Muscle layer of duodenum (tissue), 2 donors: Measurements from ENCODE around the gene INHBC.

Source experiments
- H3K27ac ChIP-seq: one replicate; pipeline ENCODE4 v1.7.0; 2013; ENCODE audit warnings: mild to moderate bottlenecking, low read length
- H3K27me3 ChIP-seq: one replicate; pipeline ENCODE4 v1.7.0; 2013; ENCODE audit warnings: low read depth, mild to moderate bottlenecking, control low read depth, low read length
- H3K36me3 ChIP-seq, 2 donors: one replicate each; pipeline ENCODE4 v1.7.0; 2013; ENCODE audit warnings: low read length in 2 of 2, control low read depth in 1 of 2, mild to moderate bottlenecking in 1 of 2; ENCODE audit not compliant: insufficient read depth in 2 of 2, control insufficient read depth in 1 of 2
- H3K4me1 ChIP-seq, 2 donors: one replicate each; pipeline ENCODE4 v1.7.0; 2013; ENCODE audit warnings: low read length in 2 of 2, mild to moderate bottlenecking in 2 of 2, control low read depth in 1 of 2, moderate library complexity in 1 of 2; ENCODE audit not compliant: insufficient read depth in 2 of 2, control insufficient read depth in 1 of 2
- H3K4me3 ChIP-seq, 2 donors: one replicate each; pipeline ENCODE4 v1.7.0; 2013; ENCODE audit warnings: low read length in 2 of 2, low read depth in 1 of 2, mild to moderate bottlenecking in 1 of 2
- H3K9me3 ChIP-seq, 2 donors: one replicate each; pipeline ENCODE4 v1.7.0; 2013; ENCODE audit warnings: low read length in 2 of 2, control low read depth in 1 of 2, mild to moderate bottlenecking in 1 of 2; ENCODE audit not compliant: control insufficient read depth in 1 of 2
- donor health status: healthy.

INHBC gene

DNA sequence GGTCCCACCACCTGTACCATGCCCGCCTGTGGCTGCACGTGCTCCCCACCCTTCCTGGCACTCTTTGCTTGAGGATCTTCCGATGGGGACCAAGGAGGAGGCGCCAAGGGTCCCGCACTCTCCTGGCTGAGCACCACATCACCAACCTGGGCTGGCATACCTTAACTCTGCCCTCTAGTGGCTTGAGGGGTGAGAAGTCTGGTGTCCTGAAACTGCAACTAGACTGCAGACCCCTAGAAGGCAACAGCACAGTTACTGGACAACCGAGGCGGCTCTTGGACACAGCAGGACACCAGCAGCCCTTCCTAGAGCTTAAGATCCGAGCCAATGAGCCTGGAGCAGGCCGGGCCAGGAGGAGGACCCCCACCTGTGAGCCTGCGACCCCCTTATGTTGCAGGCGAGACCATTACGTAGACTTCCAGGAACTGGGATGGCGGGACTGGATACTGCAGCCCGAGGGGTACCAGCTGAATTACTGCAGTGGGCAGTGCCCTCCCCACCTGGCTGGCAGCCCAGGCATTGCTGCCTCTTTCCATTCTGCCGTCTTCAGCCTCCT lies 21.6 kb downstream of the INHBC start:
- no peak overlapping the region for H3K4me3 ChIP-seq
- peaks cover 5% of the 10 kb centered on the region for H3K27me3 ChIP-seq
- H3K36me3 ChIP-seq = no peaks in the 10 kb centered on the region
- no peak overlapping the region for H3K27ac ChIP-seq
- H3K4me1 ChIP-seq = peaks cover 3 to 23% of the 10 kb centered on the region in 2 donors
- H3K9me3 ChIP-seq = no peaks in the 10 kb centered on the region

DNA sequence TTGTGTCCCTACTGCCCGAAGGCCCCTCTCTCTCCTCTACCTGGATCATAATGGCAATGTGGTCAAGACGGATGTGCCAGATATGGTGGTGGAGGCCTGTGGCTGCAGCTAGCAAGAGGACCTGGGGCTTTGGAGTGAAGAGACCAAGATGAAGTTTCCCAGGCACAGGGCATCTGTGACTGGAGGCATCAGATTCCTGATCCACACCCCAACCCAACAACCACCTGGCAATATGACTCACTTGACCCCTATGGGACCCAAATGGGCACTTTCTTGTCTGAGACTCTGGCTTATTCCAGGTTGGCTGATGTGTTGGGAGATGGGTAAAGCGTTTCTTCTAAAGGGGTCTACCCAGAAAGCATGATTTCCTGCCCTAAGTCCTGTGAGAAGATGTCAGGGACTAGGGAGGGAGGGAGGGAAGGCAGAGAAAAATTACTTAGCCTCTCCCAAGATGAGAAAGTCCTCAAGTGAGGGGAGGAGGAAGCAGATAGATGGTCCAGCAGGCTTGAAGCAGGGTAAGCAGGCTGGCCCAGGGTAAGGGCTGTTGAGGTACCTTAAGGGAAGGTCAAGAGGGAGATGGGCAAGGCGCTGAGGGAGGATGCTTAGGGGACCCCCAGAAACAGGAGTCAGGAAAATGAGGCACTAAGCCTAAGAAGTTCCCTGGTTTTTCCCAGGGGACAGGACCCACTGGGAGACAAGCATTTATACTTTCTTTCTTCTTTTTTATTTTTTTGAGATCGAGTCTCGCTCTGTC lies 22.3 kb downstream of the INHBC start:
- Histone ChIP-seq H3K4me1 (peaks cover 3 to 26% of the 10 kb centered on the region in 2 donors), H3K27me3 (peaks cover 8% of the 10 kb centered on the region), H3K36me3 (no peaks in the 10 kb centered on the region), H3K9me3 (no peaks in the 10 kb centered on the region), H3K4me3 (no peak overlapping the region), H3K27ac (no peak overlapping the region)

DNA sequence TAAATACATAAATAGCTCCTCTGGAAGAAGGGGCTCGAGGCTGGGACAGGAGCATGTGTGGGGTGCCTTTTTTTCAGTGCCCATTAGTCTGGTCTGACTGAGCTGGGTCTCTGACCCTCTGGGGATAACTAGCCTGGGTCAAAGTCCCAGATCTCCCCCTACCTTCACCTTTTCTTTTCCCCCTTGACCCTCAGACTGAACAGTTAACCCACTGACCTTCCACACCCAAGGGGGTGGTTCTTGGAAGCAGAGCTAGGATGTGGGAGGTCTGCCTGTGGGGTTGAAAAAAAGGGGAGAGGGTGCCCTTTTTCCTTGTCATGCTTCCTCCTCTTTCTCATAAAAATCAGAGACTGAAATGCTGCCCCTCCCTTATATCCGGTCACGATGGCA lies 24.1 kb downstream of the INHBC start:
- H3K27ac ChIP-seq = peak overlapping the region; percentile 74
- peaks cover 3 to 28% of the 10 kb centered on the region in 2 donors for H3K4me1 ChIP-seq
- peak overlapping the region; percentile 91 to 93 for H3K4me3 ChIP-seq
- no peaks in the 10 kb centered on the region for H3K9me3 ChIP-seq
- no peaks in the 10 kb centered on the region for H3K36me3 ChIP-seq
- peaks cover 8% of the 10 kb centered on the region for H3K27me3 ChIP-seq

DNA sequence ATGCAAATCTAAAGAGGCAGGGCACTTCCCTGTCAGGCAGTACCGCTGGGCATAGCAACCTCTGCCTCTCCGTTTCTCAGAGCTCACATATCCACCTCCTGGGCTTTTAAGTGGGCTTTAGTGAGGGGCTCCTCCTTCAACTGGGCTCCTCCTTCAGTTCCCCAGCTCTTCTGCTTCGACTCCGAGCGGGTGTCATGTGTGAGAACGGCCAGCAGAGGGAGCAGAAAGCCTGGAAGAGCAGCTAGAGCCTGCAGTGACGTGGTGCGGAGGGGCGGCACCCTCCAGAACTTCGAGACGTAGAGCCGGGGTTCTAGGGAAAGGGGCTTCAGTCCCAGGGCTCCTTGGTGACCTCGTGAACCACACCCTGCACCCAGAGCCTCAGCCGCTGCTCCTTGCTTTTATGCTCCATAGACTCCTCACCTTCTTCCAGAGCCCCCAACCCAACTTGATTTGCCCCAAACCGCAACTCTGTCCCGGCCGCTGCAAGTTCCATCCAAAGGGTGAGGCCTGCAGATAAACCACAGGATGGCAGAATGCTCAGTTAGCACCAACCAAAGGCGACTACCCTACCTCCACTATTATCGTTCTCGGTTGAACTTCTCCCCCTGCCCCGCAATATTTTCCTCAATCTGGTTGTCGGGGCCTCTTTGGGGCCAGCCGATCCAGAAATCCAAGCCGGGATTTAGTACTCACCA lies 24.6 kb downstream of the INHBC start:
- Histone ChIP-seq H3K27ac (peak overlapping the region; percentile 74), H3K9me3 (no peaks in the 10 kb centered on the region), H3K4me3 (peak overlapping the region; percentile 91 to 93), H3K27me3 (peaks cover 8% of the 10 kb centered on the region), H3K4me1 (peaks cover 3 to 28% of the 10 kb centered on the region in 2 donors), H3K36me3 (no peaks in the 10 kb centered on the region)

DNA sequence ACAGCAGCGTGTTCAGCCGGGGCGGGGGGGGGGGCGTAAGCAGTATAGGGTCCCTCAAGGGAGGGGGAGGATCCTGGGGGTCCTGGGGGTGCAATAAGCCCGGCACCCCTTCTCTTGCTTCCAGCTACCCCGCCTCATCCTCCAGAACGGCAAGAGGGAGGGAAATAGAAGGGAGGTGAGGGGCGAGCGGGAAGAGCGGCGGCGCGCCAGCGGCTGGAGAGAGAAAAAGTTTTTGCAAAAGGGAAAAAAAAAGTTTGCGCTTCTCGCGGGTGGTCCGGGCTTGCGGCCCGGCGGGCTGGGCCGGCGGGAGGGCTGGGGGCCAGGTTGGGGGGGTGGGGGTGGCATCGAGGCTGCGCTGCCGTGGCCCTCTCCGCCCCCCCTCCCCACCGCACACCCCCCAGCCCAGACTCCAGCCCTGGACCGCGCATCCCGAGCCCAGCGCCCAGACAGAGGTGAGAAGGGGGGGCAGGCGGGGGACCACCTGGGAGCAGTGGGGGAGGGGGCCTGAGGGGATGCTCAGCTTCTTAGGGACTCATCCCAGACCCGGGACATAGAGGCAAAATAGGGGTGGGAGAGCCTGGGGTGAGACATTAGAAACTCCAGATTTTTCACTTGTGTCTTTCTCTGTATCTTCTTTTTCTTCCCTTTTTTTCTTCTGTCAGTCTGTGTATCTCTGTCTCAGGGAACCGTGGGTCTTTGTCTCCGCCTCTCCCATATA lies 25.3 kb downstream of the INHBC start, which contains the start of gene GLI1:
GLI1 (plus strand) TSS at position 36 of the 718 bp plus-strand sequence. CDS start 3,907 bp downstream, outside the sequence.
- H3K27ac ChIP-seq = peak within 1 kb of the TSS; percentile 74

DNA sequence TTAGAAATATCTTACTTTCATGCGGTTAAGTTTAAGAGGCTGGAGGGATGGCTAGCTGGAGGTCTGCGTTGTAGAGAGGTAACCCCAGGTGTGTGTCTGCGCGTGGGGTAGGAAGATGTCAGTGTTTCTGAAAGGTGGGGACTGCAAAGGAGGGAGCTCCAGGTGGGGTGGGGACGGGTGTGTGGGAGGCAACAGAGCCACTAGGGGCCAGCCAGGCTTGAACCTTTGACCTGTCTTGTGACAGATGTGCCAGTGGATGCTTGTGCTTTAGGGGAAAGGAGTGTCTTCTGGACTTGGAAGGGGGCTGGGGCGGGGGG lies 25.8 kb downstream of the INHBC start:
- no peaks in the 10 kb centered on the region for H3K9me3 ChIP-seq
- peaks cover 3 to 28% of the 10 kb centered on the region in 2 donors for H3K4me1 ChIP-seq
- no peaks in the 10 kb centered on the region for H3K36me3 ChIP-seq
- peak overlapping the region; percentile 33 to 93 for H3K4me3 ChIP-seq
- H3K27me3 ChIP-seq = peaks cover 8% of the 10 kb centered on the region
- H3K27ac ChIP-seq = no peak overlapping the region

More for the DNA sequence above, 25.3 kb downstream of the INHBC start, which contains the start of gene GLI1:
- H3K9me3 ChIP-seq = no peaks in the 10 kb centered on the region
- H3K27me3 ChIP-seq = peaks cover 8% of the 10 kb centered on the region
- H3K36me3 ChIP-seq = no peaks in the 10 kb centered on the region
- H3K4me1 ChIP-seq = peaks cover 3 to 28% of the 10 kb centered on the region in 2 donors
- H3K4me3 ChIP-seq = peak within 1 kb of the TSS; percentile 91 to 93

DNA sequence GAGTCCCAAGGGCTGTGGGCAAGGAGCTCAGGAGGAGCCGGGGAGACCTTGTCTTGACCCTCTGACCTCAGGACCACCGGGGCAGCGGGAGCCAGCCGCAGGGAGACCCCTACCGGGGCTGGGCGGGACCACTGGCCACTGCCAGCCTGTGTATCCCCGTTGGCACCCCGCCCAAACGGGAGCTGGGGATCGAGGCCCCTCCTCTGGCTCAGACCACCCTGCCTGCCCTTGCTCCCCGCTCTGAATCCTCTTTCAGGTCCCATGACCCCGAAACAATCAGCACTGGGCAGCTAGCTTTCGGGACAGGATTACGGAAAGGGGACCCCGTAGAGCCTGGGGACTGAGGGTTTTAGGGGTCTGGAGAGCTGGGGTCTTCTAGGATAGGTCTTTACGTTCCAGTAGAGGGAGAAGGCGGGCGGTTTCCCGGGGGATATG lies 26.3 kb downstream of the INHBC start:
- Histone ChIP-seq H3K27ac (no peak overlapping the region), H3K27me3 (peaks cover 8% of the 10 kb centered on the region), H3K36me3 (no peaks in the 10 kb centered on the region), H3K4me3 (peak overlapping the region; percentile 84 to 93), H3K4me1 (peaks cover 3 to 28% of the 10 kb centered on the region in 2 donors), H3K9me3 (no peaks in the 10 kb centered on the region)

DNA sequence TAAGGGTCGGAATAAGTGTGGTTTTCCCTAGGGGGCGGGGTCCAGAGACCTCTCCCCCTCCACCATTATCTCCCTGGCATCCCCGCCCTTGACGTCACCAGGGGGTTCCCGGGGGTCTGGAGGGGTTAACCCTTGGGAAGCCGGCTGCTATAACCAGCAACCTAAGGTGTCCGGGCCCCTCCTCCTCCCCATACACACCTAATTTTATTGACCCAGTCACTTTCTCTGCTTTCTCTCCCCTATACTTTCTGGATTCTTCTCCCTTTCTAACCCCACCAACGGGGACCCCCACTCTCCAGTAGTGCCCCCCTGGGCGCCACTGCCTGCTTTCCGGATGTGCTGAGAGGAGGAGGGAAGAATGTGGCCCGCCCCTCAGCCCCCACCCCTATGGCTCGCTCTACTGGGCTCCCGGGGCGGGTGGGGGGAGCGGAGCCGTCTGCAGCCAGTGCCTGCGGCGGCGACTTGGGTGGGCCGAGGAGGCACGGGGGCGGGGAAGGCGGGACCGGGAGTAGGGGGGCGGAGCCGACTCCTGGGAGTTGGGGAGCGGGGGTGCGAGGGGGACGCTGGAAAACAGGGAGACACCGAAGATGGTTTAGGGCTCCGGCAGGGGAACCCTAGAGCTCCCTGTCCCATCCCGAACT lies 26.8 kb downstream of the INHBC start:
- H3K36me3 ChIP-seq = no peaks in the 10 kb centered on the region

DNA sequence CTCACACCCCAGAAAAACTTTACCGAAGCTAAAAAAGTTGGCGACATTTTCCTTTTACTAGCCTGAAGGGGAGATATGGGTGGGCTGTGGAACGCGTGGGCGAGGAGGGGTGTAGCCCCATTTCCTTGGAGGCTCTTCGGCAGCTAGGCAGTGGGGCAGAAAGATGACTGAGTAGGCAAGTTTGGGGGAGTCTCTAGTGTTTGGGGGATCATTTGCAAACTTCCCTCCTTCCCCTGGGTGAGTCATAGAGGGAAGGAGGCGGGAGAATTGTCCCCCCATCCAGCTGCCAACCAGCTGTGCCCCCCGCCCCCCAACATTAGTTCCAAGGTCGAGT lies 27.3 kb downstream of the INHBC start:
- Histone ChIP-seq H3K4me1 (peaks cover 3 to 28% of the 10 kb centered on the region in 2 donors), H3K27ac (no peak overlapping the region), H3K36me3 (no peaks in the 10 kb centered on the region), H3K4me3 (peak overlapping the region; percentile 84 to 93), H3K27me3 (peaks cover 8% of the 10 kb centered on the region), H3K9me3 (no peaks in the 10 kb centered on the region)

More for the DNA sequence above, 26.8 kb downstream of the INHBC start:
- H3K9me3 ChIP-seq = no peaks in the 10 kb centered on the region
- peak overlapping the region; percentile 84 to 93 for H3K4me3 ChIP-seq
- peaks cover 3 to 28% of the 10 kb centered on the region in 2 donors for H3K4me1 ChIP-seq
- peaks cover 8% of the 10 kb centered on the region for H3K27me3 ChIP-seq
- no peak overlapping the region for H3K27ac ChIP-seq

DNA sequence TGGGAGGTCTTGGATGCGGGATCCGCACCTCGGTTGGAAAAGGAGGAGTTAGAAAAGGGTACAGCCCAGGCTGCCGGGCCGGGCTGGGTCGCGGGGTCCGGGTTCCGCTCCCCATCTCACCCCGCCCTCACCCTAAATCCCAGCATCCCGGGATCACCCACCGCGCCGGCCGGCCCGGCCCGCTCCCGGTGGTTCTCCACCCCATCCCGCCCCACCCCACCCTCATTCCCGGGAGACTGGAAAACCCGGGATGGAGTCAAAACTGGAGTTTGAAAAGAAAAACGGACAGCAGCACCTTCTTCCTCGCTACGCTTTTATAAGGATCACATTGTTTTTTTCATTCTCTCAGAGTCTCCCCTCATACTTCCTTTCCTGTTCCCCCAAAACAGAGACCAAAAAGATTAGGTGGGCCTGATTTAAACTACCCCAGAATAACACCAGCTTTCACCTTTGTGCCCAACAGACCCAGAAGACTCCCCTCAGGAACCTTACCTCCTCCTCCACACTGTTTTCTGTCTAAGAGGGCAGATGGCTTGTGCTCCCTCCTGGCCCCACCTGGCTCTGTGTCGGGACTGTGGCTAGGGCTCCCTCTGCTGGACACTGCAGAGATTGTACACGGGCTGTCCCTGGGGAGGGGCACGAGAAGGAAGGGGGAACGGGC lies 27.8 kb downstream of the INHBC start:
- Histone ChIP-seq H3K4me3 (peak overlapping the region; percentile 84 to 93), H3K36me3 (no peaks in the 10 kb centered on the region), H3K27ac (peak overlapping the region; percentile 85), H3K9me3 (no peaks in the 10 kb centered on the region), H3K27me3 (peaks cover 8% of the 10 kb centered on the region), H3K4me1 (peaks cover 3 to 28% of the 10 kb centered on the region in 2 donors)
